H9 (cell line): Measurements from ENCODE around the gene APOL4. TPM values are rescaled to one million over a fixed set of nuclear protein-coding genes. Genes with fewer than 3 reads are reported as not detected.

Experiments
- DNase-seq: peaks from one replicate; pipeline ENCODE4 v3.0.0-alpha.2; 2017
- H2AFZ ChIP-seq: one replicate; pipeline ENCODE4 v1.6.1; 2013; ENCODE audit warnings: mild to moderate bottlenecking, low read length, control low read depth, moderate library complexity
- H2AK5ac ChIP-seq: 2 replicates; pipeline ENCODE4 v1.6.1; 2013; ENCODE audit warnings: low read length, control low read depth, mixed read lengths; ENCODE audit not compliant: insufficient read length
- H2BK120ac ChIP-seq: one replicate; pipeline ENCODE4 v1.6.1; 2013; ENCODE audit warnings: low read depth, mild to moderate bottlenecking, low read length, control low read depth, inconsistent platforms; ENCODE audit not compliant: poor library complexity, severe bottlenecking
- H2BK12ac ChIP-seq: 2 replicates; pipeline ENCODE4 v1.6.1; 2013; ENCODE audit warnings: low read length, control low read depth, mixed read lengths, low read depth; ENCODE audit not compliant: insufficient read length
- H2BK15ac ChIP-seq: 2 replicates; pipeline ENCODE4 v1.6.1; 2013; ENCODE audit warnings: low read depth, low read length, control low read depth
- H2BK20ac ChIP-seq: one replicate; pipeline ENCODE4 v1.6.1; 2013; ENCODE audit warnings: low read depth, mild to moderate bottlenecking, low read length, control low read depth, inconsistent platforms; ENCODE audit not compliant: poor library complexity, severe bottlenecking
- H2BK5ac ChIP-seq: 2 replicates; pipeline ENCODE4 v1.6.1; 2013; ENCODE audit warnings: low read length, control low read depth, mixed read lengths; ENCODE audit not compliant: insufficient read length
- H3K14ac ChIP-seq: 2 replicates; pipeline ENCODE4 v1.6.1; 2013; ENCODE audit warnings: low read length, control low read depth; ENCODE audit not compliant: insufficient read depth
- H3K18ac ChIP-seq: 2 replicates; pipeline ENCODE4 v1.6.1; 2013; ENCODE audit warnings: low read depth, mild to moderate bottlenecking, mixed read lengths, low read length, control low read depth; ENCODE audit not compliant: insufficient read length
- H3K23ac ChIP-seq: 2 replicates; pipeline ENCODE4 v1.6.1; 2013; ENCODE audit warnings: low read length, control low read depth, mixed read lengths, low read depth; ENCODE audit not compliant: insufficient read length
- H3K23me2 ChIP-seq: 2 replicates; pipeline ENCODE4 v1.6.1; 2013; ENCODE audit warnings: low read depth, mild to moderate bottlenecking, mixed read lengths, low read length, control low read depth; ENCODE audit not compliant: insufficient read length, poor library complexity, severe bottlenecking
- H3K27ac ChIP-seq: 2 replicates; pipeline ENCODE4 v1.5.1; 2013; ENCODE audit warnings: low read length, control low read depth, mixed read lengths, low read depth; ENCODE audit not compliant: insufficient read length
- H3K27me3 ChIP-seq: 2 replicates; pipeline ENCODE4 v1.6.1; 2013; ENCODE audit warnings: low read length, control low read depth, inconsistent platforms; ENCODE audit not compliant: insufficient read depth
- H3K4ac ChIP-seq: 2 replicates; pipeline ENCODE4 v1.6.1; 2013; ENCODE audit warnings: low read depth, mild to moderate bottlenecking, control low read depth, inconsistent platforms, low read length, moderate library complexity
- H3K4me1 ChIP-seq: 2 replicates; pipeline ENCODE4 v1.6.1; 2013; ENCODE audit warnings: low read length, control low read depth, inconsistent platforms; ENCODE audit not compliant: insufficient read depth
- H3K4me2 ChIP-seq: 2 replicates; pipeline ENCODE4 v1.6.1; 2013; ENCODE audit warnings: low read length, control low read depth, mixed read lengths; ENCODE audit not compliant: insufficient read length, insufficient read depth
- H3K56ac ChIP-seq: 2 replicates; pipeline ENCODE4 v1.6.1; 2013; ENCODE audit warnings: low read depth, mild to moderate bottlenecking, mixed read lengths, low read length, control low read depth; ENCODE audit not compliant: insufficient read length
- H3K79me1 ChIP-seq: 2 replicates; pipeline ENCODE4 v1.6.1; 2013; ENCODE audit warnings: low read depth, mild to moderate bottlenecking, moderate library complexity, low read length, control low read depth, inconsistent platforms; ENCODE audit not compliant: insufficient read depth, poor library complexity, severe bottlenecking
- H3K79me2 ChIP-seq: 2 replicates; pipeline ENCODE4 v1.6.1; 2013; ENCODE audit warnings: low read length, control low read depth, inconsistent platforms; ENCODE audit not compliant: insufficient read depth
- H3K9ac ChIP-seq: 2 replicates; pipeline ENCODE4 v1.6.1; 2013; ENCODE audit warnings: low read length, control low read depth, mixed read lengths; ENCODE audit not compliant: insufficient read length; ENCODE audit errors: extremely low read depth
- H3K9me3 ChIP-seq: one replicate; pipeline ENCODE4 v1.6.1; 2013; ENCODE audit warnings: low read depth, low read length, inconsistent platforms; ENCODE audit not compliant: control insufficient read depth
- H3T11ph ChIP-seq: one replicate; pipeline ENCODE4 v1.6.1; 2013; ENCODE audit warnings: mild to moderate bottlenecking, low read length, control low read depth, inconsistent platforms
- H4K20me1 ChIP-seq: one replicate; pipeline ENCODE4 v1.6.1; 2013; ENCODE audit not compliant: control insufficient read depth, insufficient read length, insufficient read depth
- H4K5ac ChIP-seq: 2 replicates; pipeline ENCODE4 v1.6.1; 2013; ENCODE audit warnings: low read depth, mild to moderate bottlenecking, mixed read lengths, low read length, control low read depth; ENCODE audit not compliant: insufficient read length
- H4K8ac ChIP-seq: replicated peaks from 2 replicates; pipeline ENCODE4 v1.6.1; 2013; ENCODE audit warnings: low read length, control low read depth, mixed read lengths, low read depth; ENCODE audit not compliant: insufficient read length
- H4K91ac ChIP-seq: 2 replicates; pipeline ENCODE4 v1.6.1; 2013; ENCODE audit warnings: low read depth, mild to moderate bottlenecking, moderate library complexity, mixed read lengths, low read length, control low read depth; ENCODE audit not compliant: insufficient read length
- H3K27ac Mint-ChIP-seq, 3 experiments: 2 replicates in 2 of 3; 3 replicates in 1 of 3; pipeline ENCODE4 v1.8.0; 2020 to 2021; ENCODE audit warnings: mixed read lengths in 3 of 3, mild to moderate bottlenecking in 1 of 3, moderate library complexity in 1 of 3
- H3K27me3 Mint-ChIP-seq: 2 replicates; pipeline ENCODE4 v1.8.0; 2021; ENCODE audit warnings: low read depth, mild to moderate bottlenecking, moderate library complexity, mixed read lengths
- H3K36me3 Mint-ChIP-seq, 3 experiments: 2 replicates in 2 of 3; 3 replicates in 1 of 3; pipeline ENCODE4 v1.8.0; 2020 to 2021; ENCODE audit warnings: low read depth in 3 of 3, mixed read lengths in 3 of 3; ENCODE audit not compliant: insufficient read depth in 1 of 3
- H3K4me1 Mint-ChIP-seq, 2 experiments: 2 replicates each; pipeline ENCODE4 v1.8.0; 2020; ENCODE audit warnings: mixed read lengths in 2 of 2
- H3K4me3 Mint-ChIP-seq, 2 experiments: 2 replicates in 1 of 2; 3 replicates in 1 of 2; pipeline ENCODE4 v1.8.0; 2020 to 2021; ENCODE audit warnings: mild to moderate bottlenecking in 2 of 2, mixed read lengths in 2 of 2, moderate library complexity in 1 of 2
- H3K9me3 Mint-ChIP-seq, 2 experiments: 2 replicates in 1 of 2; 3 replicates in 1 of 2; pipeline ENCODE4 v1.8.0; 2020; ENCODE audit warnings: mild to moderate bottlenecking in 2 of 2, mixed read lengths in 2 of 2, moderate library complexity in 1 of 2
- WGBS: extraction: QIAGEN DNeasy Blood & Tissue Kit; methylation state at CpG from one replicate; pipeline ENCODE4 v1.1.7; 2013; ENCODE audit warnings: missing lambda C conversion rate, low lambda C conversion rate, mixed read lengths; ENCODE audit not compliant: insufficient read length; ENCODE audit errors: extremely low coverage; 5-methylcytosine and 5-hydroxymethylcytosine counted together
- total RNA-seq: library from RNA; stranded (reverse); gene quantifications from 2 replicates; pipeline ENCODE4 v1.2.1, GENCODE V29; 2021
- TF ChIP-seq, protein P1 (sequence below): fragments of 200-600 bp; sonication (generic); conservative IDR thresholded peaks from 3 replicates; pipeline ENCODE4 v1.8.0; 2021; ENCODE audit warnings: antibody characterized with exemption, mild to moderate bottlenecking

APOL4 gene
- total RNA-seq, 1 experiment from 2014 or later, result not detected

DNA sequence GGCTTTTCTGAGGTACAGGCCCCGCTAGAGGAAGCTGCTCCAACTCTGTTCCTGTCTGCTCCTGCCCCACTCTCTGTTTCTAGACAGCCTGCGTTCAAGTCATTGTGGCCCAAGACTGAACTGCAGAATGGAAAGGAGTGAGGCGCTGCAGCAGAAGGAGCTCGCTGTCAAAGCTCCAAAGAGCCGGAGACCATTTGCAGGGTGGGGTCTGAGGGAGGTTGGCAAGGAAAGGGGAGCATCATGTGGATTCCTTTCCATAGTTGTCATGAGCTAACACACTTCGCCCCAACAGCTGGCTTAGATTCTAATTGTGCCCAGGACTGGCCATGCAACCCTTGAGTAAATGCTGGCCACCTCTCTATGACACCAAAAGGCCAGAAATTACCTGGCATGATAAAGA is 18.8 kb downstream of the APOL4 start:
- Histone ChIP-seq H3K9me3 (no peaks in the 10 kb centered on the region), H3K14ac (no peak overlapping the region), H4K8ac (no peak overlapping the region), H3K4me1 (no peaks in the 10 kb centered on the region), H3K9ac (no peak overlapping the region), H2BK20ac (no peak overlapping the region), H2BK120ac (no peak overlapping the region), H3K27ac (no peak overlapping the region), H3K23me2 (no peaks in the 10 kb centered on the region), H3K23ac (no peak overlapping the region), H2BK12ac (no peak overlapping the region), H3K56ac (no peak overlapping the region), H3K27me3 (no peaks in the 10 kb centered on the region; the same call in 1 of the 2 replicates), H2BK5ac (no peak overlapping the region), H3T11ph (no peak overlapping the region), H3K79me2 (no peaks in the 10 kb centered on the region), H4K91ac (no peak overlapping the region), H3K79me1 (no peaks in the 10 kb centered on the region), H4K5ac (no peak overlapping the region), H3K18ac (no peak overlapping the region), H2AK5ac (no peak overlapping the region), H3K4me2 (no peak overlapping the region), H2AFZ (no peak overlapping the region), H3K4ac (no peak overlapping the region), H4K20me1 (no peaks in the 10 kb centered on the region), H2BK15ac (no peak overlapping the region)
- no peak overlapping the region for H3K4me3 Mint-ChIP-seq
- H3K9me3 Mint-ChIP-seq, result no peaks in the 10 kb centered on the region; a peak in 1 of 5 replicates
- no peaks in the 10 kb centered on the region for H3K36me3 Mint-ChIP-seq
- TF ChIP-seq, protein P1, sequence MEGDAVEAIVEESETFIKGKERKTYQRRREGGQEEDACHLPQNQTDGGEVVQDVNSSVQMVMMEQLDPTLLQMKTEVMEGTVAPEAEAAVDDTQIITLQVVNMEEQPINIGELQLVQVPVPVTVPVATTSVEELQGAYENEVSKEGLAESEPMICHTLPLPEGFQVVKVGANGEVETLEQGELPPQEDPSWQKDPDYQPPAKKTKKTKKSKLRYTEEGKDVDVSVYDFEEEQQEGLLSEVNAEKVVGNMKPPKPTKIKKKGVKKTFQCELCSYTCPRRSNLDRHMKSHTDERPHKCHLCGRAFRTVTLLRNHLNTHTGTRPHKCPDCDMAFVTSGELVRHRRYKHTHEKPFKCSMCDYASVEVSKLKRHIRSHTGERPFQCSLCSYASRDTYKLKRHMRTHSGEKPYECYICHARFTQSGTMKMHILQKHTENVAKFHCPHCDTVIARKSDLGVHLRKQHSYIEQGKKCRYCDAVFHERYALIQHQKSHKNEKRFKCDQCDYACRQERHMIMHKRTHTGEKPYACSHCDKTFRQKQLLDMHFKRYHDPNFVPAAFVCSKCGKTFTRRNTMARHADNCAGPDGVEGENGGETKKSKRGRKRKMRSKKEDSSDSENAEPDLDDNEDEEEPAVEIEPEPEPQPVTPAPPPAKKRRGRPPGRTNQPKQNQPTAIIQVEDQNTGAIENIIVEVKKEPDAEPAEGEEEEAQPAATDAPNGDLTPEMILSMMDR, result no peak
- H3K4me1 Mint-ChIP-seq, result peaks cover 10 to 16% of the 10 kb centered on the region in 2 experiments
- no peak overlapping the region for H3K27ac Mint-ChIP-seq
- no peak for DNase-seq
- peaks cover 5% of the 10 kb centered on the region for H3K27me3 Mint-ChIP-seq
- WGBS, result no CpG with 5 or more reads among the region's 6 CpGs
